Measurements from ENCODE around the gene UQCR11. TPM values are rescaled to one million over a fixed set of nuclear protein-coding genes. Genes with fewer than 3 reads are reported as not detected.

The UQCR11 gene
- 52.0 TPM for total RNA-seq

DNA sequence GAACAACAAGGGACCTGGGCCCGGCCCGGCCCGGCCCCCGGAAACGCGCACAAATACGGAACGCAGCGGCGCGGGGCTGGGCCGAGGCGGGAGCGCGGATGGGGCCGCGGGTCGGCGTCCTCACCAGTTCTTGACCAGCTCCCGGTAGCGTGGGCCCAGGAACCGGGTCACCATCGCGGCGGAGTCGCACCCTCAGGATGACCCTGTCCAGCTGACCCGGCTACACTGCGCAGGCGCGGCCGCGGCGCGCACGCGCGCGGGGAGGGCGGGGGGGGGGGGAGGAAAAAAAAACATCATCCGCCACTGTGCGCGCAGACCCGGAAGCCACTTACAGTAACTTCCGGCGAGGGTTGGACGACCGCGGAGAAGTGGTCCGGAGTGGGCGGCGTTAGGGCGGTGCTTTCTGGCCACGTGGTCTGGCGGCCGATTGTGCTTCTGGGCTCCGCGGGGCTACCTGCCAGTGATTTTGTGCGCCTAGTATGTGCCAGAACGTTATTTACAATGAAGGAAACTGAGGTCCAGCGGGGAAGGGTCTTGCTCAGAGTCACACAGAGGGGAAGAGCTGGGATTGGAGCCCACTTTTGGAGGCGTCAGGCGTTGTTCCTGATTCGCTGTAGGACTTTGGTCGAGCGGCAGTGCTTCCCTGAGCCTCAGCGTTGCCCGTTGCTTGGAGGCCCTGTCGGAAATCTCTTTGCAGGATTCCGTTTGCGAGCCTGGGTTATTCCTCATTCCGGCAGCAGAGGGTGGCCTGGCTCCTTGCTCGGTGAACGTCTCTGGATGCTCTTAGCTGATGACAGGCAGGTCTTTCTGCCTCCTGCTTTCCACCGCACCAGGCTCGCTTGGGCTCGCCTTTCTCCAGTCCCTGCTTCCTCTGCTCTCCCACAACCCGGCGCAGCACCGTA, at the start of gene UQCR11:
TSS of gene UQCR11 (minus strand) at position 227 of the 902 bp plus-strand sequence. CDS start at position 174, 53 bp downstream.

DNA sequence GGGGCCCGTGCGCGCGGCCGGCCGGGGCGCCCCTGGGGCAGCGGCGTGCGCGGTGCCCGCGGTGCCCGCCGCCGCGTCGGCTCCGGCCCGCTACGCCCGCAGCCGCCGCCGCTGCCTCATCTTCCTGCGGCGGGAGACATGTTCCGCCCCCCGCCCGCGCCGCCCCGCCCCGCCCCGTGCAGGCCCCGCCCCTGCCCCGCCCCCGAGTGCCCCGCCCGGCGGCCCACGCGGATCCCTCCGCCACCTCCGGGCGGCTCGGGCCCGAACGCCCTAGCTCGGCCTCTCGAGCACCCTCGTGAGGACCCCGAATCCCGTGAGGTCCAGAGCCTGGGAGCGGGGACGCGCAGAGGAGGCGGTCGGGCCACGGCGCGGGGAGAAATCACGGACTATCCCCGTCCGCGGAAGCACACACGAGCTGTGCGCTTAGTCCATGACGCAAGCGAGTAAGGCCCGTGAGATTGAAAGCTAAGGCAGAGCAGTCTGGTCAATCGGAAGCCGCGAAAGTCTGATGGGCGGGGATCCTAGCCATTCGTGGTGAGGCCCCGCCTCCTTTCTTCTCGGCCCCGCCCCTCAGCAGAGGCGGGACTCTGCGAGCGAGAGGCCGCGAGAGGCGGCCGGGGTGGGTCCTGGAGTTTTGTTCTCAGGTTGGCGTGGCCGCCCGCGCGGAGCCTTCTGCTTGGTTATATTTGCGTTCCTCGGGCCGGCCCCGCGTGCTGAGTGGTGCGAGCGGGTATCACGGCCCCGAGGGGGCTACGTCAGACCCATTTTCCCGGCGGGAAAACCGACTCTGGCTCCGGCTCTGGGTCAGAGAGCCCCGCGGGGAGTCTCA, 47.4 kb upstream of the UQCR11 start, which contains the start of gene TCF3:
TSS of gene TCF3 (minus strand) at position 145 of the 829 bp plus-strand sequence. CDS start 2,367 bp downstream, outside the sequence.

GRCh38 chr19:1592755-1593500, 12.3 kb downstream of the UQCR11 start, which contains the start of gene MBD3:
TSS of gene MBD3 (minus strand) at chr19:1592865. CDS start at chr19:1592631, 234 bp downstream.

DNA sequence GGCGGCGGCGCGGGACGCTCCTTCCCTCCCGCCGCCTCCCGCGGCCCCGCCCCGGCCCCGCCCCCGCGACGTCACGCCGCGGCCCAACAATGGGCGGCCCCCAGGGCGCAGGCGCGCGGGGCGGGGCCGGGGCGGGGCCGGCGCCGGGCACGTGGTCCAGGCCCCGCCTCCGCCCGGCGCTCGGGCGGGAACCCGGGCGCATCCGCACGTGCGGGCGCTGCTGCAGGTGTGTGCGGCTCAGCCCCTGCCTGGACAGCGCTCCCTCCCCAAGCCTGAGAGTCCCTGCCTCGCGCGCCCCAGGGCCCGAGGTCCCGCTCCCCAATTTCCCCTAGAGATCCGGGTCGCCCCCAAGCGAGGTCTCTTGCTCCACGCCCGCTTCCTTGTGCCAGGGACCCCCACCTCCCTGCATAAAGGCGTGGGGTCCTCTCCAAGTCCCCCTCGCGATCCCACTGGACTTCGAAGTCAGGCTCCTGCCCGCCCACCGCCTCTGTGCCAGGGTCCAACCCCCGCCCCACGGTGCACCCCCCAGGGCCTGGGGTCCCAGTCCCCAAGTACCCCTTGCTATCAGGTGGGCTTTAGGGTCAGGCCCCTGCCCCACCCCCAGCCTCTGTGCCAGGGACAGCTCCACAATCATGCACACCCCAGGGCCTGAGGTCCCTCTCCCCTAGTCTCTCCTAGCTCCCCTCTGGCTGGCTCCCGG, 36.8 kb downstream of the UQCR11 start, which contains the start of gene MEX3D:
TSS of gene MEX3D (minus strand) at position 6 of the 700 bp plus-strand sequence. CDS start 267 bp downstream, outside the sequence.

Small RNA genes within 50 kb of the gene (small RNA-seq; reads per million reads assigned to genes)
- not detected for gene AC005943.2 (ENCODE audit: low replicate concordance)
- not detected for gene RN7SL477P (ENCODE audit: low replicate concordance)
- not detected for gene RNU6-1223P (ENCODE audit: low replicate concordance)

Other genes starting within 250 kb of the UQCR11 start
- 36.6 TPM for gene NDUFS7, start 221.6 kb downstream of the UQCR11 start, total RNA-seq
- gene GAMT, start 203.9 kb downstream of the UQCR11 start, total RNA-seq = 15.0 TPM
- gene DAZAP1, start 197.9 kb downstream of the UQCR11 start, total RNA-seq = 40.1 TPM
- 535 TPM for gene RPS15, start 167.1 kb downstream of the UQCR11 start, total RNA-seq
- gene APC2, start 155.3 kb downstream of the UQCR11 start, total RNA-seq = 276 TPM
- gene C19orf25, start 126.2 kb downstream of the UQCR11 start, total RNA-seq = 24.1 TPM
- 3.8 TPM for gene PCSK4, start 115.1 kb downstream of the UQCR11 start, total RNA-seq
- 2.2 TPM for gene REEP6, start 114.3 kb downstream of the UQCR11 start, total RNA-seq
- gene ADAMTSL5, start 92.4 kb downstream of the UQCR11 start, total RNA-seq = not detected
- 0.31 TPM for gene PLK5, start 81.4 kb downstream of the UQCR11 start, total RNA-seq
- gene MEX3D, start 37.1 kb downstream of the UQCR11 start, total RNA-seq = 44.8 TPM
- gene MBD3, start 12.6 kb downstream of the UQCR11 start, total RNA-seq = 67.6 TPM
- 33.8 TPM for gene TCF3, start 47.2 kb upstream of the UQCR11 start, total RNA-seq
- not detected for gene ONECUT3, start 148.0 kb upstream of the UQCR11 start, total RNA-seq
- under 0.01 TPM for gene ATP8B3, start 206.8 kb upstream of the UQCR11 start, total RNA-seq
- 11.0 TPM for gene REXO1, start 243.0 kb upstream of the UQCR11 start, total RNA-seq

Measured in parietal lobe (tissue), 2 donors.